GM12874 (cell line): ENCODE measurements around the gene NEK6.

ENCODE experiments used
- CTCF ChIP-seq: IDR thresholded peaks from 2 replicates; pipeline ENCODE4 v1.5.1; 2011; ENCODE audit warnings: low read depth, mild to moderate bottlenecking, control low read depth, low read length, moderate library complexity; ENCODE audit not compliant: insufficient read depth

NEK6 gene

GRCh38 chr9:124231095-124231737 lies 26.5 kb upstream of the NEK6 start:
- TF ChIP-seq CTCF, result no peak

- no peak for TF ChIP-seq CTCF
Measured at GRCh38 chr9:124238546-124239140, 19.1 kb upstream of the NEK6 start.

DNA sequence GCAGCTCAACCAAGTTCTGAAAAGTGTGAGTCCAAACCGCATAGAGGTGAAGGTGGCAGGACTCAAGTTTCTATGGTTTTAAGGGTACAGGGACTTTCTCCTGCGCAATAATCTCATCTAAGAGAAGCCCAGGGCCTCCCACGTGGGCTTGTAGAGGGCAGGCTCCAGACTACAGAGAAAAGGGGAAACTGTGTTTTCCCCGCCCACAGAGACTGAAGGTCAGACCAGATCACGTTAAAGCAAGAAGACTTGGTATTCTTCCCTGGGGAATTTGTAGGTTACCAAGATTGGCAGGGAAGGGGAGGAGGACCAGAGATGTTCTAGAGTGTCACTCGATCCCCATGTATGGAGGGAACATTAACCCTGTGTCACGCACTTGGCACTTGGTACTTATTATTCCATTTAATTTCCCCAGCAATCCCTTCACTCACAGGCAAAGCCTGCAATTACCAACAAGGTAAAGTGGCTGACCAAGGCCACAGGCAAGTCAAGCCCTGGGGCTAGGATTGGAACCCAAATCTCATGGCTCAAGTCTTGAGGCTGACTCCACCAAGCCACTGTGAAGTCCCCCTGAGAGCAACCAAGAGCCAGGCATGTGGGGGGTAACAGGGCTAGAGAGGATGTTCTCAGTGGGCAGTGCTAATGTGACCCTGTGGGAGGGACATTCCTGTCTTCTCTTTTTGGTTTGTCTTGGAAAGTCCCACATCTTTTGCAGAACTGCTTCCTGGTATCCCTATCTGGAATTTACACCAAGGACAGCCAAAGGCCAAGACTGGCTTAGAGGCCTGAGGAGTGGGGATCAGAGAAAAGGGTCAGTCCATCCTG lies 18.3 kb upstream of the NEK6 start:
- no peak for TF ChIP-seq CTCF

DNA sequence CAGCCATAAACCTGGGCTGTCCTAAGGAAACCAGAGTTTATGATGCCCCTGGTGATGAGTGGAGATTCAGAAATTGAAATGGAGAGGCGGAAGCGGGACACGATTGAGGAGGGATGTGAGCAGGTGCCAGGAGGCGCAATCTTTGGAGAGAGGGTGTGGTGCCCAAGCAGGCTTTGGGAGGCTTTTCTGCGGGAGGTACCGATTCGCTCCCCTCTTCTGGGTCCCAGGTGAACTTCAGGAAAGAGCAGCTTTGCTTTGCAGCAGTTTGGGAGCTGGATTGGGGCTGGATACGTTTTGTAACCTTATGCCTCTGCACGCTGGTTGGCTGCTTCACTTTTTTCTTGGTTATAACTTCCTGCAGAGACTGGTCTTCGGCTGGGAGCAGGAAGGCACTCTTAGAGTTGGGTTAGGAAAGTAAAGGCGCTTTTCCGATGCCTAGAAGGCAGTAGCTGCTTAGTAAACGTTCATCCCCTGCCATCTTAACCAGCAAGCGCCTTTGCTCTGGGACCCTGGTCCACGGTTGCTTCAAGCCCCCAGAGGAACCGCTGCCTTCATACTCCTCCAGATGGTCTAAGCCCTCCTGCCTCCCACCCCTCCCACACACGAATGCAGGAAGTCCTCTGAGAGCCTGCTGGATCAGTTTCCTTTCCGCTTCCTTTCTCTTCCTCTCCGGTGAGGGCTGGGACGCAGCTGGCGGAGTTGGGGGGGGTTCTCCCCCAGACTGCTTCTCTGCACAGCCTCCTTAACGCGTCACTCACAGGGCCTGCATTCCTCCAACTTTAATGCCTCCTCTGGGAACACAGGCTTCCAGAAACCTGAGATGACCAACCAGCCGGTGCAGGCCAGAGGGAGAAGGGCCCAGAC lies 15.2 kb upstream of the NEK6 start:
- no peak for TF ChIP-seq CTCF

DNA sequence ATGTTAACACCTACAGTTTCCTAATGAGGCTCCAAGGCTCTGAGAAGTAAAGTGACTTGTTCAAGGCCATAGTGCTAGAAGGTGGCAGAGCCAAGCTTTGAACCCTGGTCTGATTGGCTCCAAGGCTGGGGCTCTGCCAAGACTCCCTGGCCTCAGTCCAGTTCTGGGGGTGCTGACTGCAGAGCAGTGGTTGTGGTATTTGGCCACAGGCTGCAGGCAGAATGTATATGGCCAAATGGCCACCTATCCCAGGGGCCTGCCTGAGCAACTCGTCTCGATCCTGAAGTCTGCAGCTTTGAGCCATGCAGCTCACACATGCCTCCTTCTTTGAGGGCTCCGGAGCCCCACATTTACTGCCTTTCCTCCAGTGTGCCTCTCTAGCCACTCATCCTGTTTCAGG lies 9.7 kb upstream of the NEK6 start:
- TF ChIP-seq CTCF, result no peak

- TF ChIP-seq CTCF, result no peak
Measured at GRCh38 chr9:124248960-124249359, 8.8 kb upstream of the NEK6 start.

GRCh38 chr9:124251204-124251603 lies 6.5 kb upstream of the NEK6 start:
- TF ChIP-seq CTCF, result no peak
